HFFc6 (cell line): ENCODE measurements around the gene CDH8. TPM values are rescaled to one million over a fixed set of nuclear protein-coding genes. Genes with fewer than 3 reads are reported as not detected.

Experiments
- DNase-seq: peaks from one replicate; pipeline ENCODE4 v3.0.0-alpha.2; 2018
- H3K27ac Mint-ChIP-seq: 2 replicates; pipeline ENCODE4 v1.8.0; 2020; ENCODE audit warnings: mild to moderate bottlenecking, mixed read lengths
- H3K27me3 Mint-ChIP-seq: 2 replicates; pipeline ENCODE4 v1.8.0; 2021; ENCODE audit warnings: mild to moderate bottlenecking, moderate library complexity, mixed read lengths; ENCODE audit not compliant: insufficient read depth
- H3K36me3 Mint-ChIP-seq: 2 replicates; pipeline ENCODE4 v1.8.0; 2021; ENCODE audit warnings: low read depth, mixed read lengths
- H3K4me1 Mint-ChIP-seq: 2 replicates; pipeline ENCODE4 v1.8.0; 2020; ENCODE audit warnings: low read depth, mixed read lengths
- H3K4me3 Mint-ChIP-seq: 2 replicates; pipeline ENCODE4 v1.8.0; 2020; ENCODE audit warnings: mild to moderate bottlenecking, moderate library complexity, mixed read lengths
- H3K9me3 Mint-ChIP-seq: 2 replicates; pipeline ENCODE4 v1.8.0; 2020; ENCODE audit warnings: mild to moderate bottlenecking, mixed read lengths
- CTCF ChIP-seq: fragments of 200-600 bp; sonication (generic); IDR thresholded peaks from 2 replicates; pipeline ENCODE4 v1.5.0; 2021; ENCODE audit warnings: antibody characterized with exemption, mild to moderate bottlenecking
- total RNA-seq, 6 experiments: library from RNA; stranded (reverse); fragmentation: NEBNext Ultra II Directional; extraction: Animal tissue kit (Norgen Biotek cat#: 25700); gene quantifications; 2 replicates in 1 of 6; 3 replicates in 5 of 6; pipeline ENCODE4 v1.2.3, GENCODE V29; 2021

Gene CDH8
- total RNA-seq, 6 experiments from 2014 or later: not detected

GRCh38 chr16:62058412-62058811 lies 22.2 kb upstream of the CDH8 start:
- Mint-ChIP-seq H3K27me3 (no peaks in the 10 kb centered on the region), H3K4me3 (no peak overlapping the region), H3K36me3 (no peaks in the 10 kb centered on the region), H3K4me1 (no peaks in the 10 kb centered on the region), H3K27ac (no peak overlapping the region), H3K9me3 (peaks cover 25% of the 10 kb centered on the region)
- no peak for DNase-seq
- no peak for TF ChIP-seq CTCF

DNA sequence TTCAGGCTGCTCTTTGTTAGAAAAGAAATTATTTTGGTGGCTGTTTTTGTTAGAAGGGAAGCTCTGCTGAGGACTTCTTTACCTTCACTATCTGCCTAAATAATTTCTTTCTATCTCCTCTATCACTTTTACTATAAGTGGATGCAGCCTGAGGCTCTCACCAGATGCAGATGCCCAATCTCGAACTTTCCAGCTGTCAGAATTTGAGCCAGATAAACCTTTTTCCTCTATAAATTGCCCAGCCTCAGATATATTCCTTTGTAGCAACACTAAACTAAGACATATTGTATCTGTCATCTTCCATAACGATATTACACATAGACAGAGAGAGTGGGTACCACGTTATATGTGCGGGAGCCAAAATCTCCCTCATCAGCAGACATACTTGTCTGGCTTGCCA lies 15.7 kb upstream of the CDH8 start:
- no peaks in the 10 kb centered on the region for H3K27me3 Mint-ChIP-seq
- peaks cover 40% of the 10 kb centered on the region for H3K9me3 Mint-ChIP-seq
- H3K27ac Mint-ChIP-seq: no peak overlapping the region
- H3K4me1 Mint-ChIP-seq: no peaks in the 10 kb centered on the region
- peaks cover 3% of the 10 kb centered on the region; the same call in 1 of the 2 replicates for H3K36me3 Mint-ChIP-seq
- no peak for DNase-seq
- no peak for TF ChIP-seq CTCF
- H3K4me3 Mint-ChIP-seq: no peak overlapping the region

GRCh38 chr16:62050793-62051192 lies 14.6 kb upstream of the CDH8 start:
- no peak overlapping the region for H3K27ac Mint-ChIP-seq
- no peaks in the 10 kb centered on the region for H3K4me1 Mint-ChIP-seq
- peaks cover 51% of the 10 kb centered on the region for H3K9me3 Mint-ChIP-seq
- DNase-seq: no peak
- H3K36me3 Mint-ChIP-seq: peaks cover 3% of the 10 kb centered on the region; the same call in 1 of the 2 replicates
- H3K27me3 Mint-ChIP-seq: no peaks in the 10 kb centered on the region
- TF ChIP-seq CTCF: no peak
- no peak overlapping the region for H3K4me3 Mint-ChIP-seq

GRCh38 chr16:62046801-62047200 lies 10.6 kb upstream of the CDH8 start:
- Mint-ChIP-seq H3K4me3 (no peak overlapping the region), H3K4me1 (no peaks in the 10 kb centered on the region), H3K9me3 (peaks cover 58% of the 10 kb centered on the region), H3K36me3 (peaks cover 3% of the 10 kb centered on the region; the same call in 1 of the 2 replicates), H3K27me3 (peaks cover 1% of the 10 kb centered on the region; the same call in 1 of the 2 replicates), H3K27ac (no peak overlapping the region)
- DNase-seq: no peak
- no peak for TF ChIP-seq CTCF

GRCh38 chr16:62041401-62041800 lies 5.2 kb upstream of the CDH8 start:
- no peak overlapping the region for H3K4me3 Mint-ChIP-seq

More at GRCh38 chr16:62041401-62041800, 5.2 kb upstream of the CDH8 start:
- peak; percentile 41; the same call in 1 of the 2 replicates for TF ChIP-seq CTCF
- H3K27me3 Mint-ChIP-seq: peaks cover 1% of the 10 kb centered on the region; the same call in 1 of the 2 replicates
- no peak overlapping the region for H3K27ac Mint-ChIP-seq
- H3K36me3 Mint-ChIP-seq: peaks cover 7% of the 10 kb centered on the region; the same call in 1 of the 2 replicates
- peaks cover 32% of the 10 kb centered on the region for H3K9me3 Mint-ChIP-seq
- DNase-seq: peak; percentile 1
- H3K4me1 Mint-ChIP-seq: no peaks in the 10 kb centered on the region
